Gastroesophageal sphincter (tissue), 3 donors: ENCODE measurements around the gene CEP135.

Source experiments
- CTCF ChIP-seq, 4 experiments: fragments of 200-600 bp in 2 of 4; fragments of 450-650 bp in 2 of 4; sonication (generic) in 1 of 4; IDR thresholded peaks; one replicate each; pipeline ENCODE4 v1.5.1; 2017 to 2019; ENCODE audit warnings: antibody characterized with exemption in 4 of 4, mild to moderate bottlenecking in 2 of 4, moderate library complexity in 2 of 4
- POLR2A ChIP-seq, 2 donors: fragments of 450-650 bp; IDR thresholded peaks; one replicate each; pipeline ENCODE4 v1.6.1; 2017; ENCODE audit warnings: antibody characterized with exemption in 2 of 2, mild to moderate bottlenecking in 2 of 2, moderate library complexity in 1 of 2
- POLR2AphosphoS5 ChIP-seq: sonication (generic); formaldehyde crosslinking; IDR thresholded peaks from one replicate; pipeline ENCODE4 v1.6.1; 2017; ENCODE audit warnings: antibody characterized with exemption

GRCh38 chr4:56058555-56058954 lies 109.8 kb downstream of the CEP135 start:
- TF ChIP-seq CTCF (IDR thresholded peaks at IDR 0.05) (no peak), POLR2AphosphoS5 (no peak), POLR2A (IDR thresholded peaks at IDR 0.05) (no peak)
